ENCODE data around the gene TRPC3.

Gene TRPC3

GRCh38 chr4:121873604-121874003 is 78.3 kb downstream of the TRPC3 start:
- DNase-seq (ENCODE audit: low spot score), result no peak

DNA sequence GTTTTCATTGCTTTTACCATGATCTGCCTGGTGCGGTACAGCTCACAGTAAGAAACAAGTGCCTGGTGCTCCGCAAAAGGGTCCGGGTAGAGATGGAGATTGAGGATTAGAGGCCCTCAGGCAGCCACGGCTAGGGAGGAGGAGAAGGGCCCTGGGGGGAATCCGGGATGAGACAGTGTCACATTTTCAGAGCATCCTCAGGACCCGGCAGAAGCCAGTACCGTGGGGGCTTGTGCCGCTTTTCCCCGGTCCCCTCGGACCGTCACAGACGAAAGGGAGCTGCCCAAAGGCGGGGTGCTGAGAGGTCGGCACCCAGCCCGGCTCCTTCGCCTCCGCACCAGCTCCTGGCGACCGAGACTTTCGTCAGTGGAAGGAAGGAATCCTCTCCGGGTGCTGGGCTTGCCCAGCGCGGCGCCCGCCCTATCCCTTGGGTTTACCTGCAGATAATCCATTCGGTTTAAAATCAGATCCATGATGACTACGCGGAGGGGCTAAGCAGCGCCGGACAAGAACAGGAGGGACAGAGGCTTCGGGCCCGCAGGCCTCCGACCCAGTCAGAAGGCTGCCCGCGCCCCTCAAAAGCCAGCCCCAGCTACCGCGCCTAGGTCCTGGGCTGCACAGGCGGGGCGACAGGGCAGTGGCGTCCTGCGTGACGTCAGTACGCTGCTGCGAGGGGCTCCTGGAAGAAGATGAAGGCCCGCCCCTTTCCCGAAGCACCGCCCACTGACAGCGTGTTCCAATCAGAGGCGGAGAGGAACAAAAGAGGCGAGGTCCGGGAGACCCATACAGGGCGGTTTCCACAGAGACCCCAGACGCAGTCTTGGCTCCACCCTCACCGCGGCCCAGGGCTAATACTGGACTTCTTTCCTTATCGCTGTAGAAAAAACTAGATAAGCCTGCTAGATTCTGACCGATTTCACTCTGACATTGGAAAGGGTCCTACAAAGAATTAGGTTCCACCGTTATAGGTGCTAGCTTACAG is 81.7 kb downstream of the TRPC3 start, which contains the start of gene BBS7:
Gene BBS7, minus strand, starts transcription at position 634 of the 982 bp plus-strand sequence. Its CDS starts 161 bp downstream, at position 473.
- peak; percentile 93 for DNase-seq (ENCODE audit: low spot score)

DNA sequence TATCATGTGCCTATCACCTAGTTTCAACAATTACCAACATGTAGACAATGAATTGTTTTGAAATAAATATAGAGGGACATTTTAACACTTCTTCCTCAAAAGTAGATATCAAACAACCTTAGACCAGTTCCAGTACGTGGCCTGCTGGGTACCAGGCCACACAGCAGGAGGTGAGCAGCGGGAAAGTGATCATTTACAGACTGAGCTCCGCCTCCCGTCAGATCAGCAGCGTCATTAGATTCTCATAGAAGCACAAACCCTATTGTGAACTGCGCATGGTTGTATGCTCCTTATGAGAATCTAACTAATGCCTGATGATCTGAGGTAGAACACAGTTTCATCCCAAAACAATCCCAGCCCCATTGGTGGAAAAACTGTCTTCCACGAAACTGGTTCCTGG is 88.1 kb downstream of the TRPC3 start:
- DNase-seq (ENCODE audit: low spot score), result no peak

DNA sequence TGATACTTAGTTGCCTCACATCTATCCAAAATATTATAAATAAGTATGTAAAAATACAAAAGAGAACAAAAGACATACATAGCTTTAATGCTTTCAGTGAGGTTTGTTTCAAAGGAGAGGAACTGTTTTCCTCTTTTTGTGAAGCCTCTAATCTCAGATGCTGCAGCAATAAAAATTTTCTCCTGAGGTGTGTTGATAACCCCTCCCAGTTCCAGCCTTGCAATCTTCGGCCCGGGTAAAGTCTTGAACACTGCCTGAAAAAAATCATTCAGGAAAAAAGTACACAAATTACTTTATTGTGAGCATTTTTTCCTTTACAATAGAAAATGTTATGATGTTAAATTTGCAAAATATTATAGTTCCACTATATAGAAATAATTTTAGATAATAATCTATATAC is 90.4 kb downstream of the TRPC3 start:
- DNase-seq (ENCODE audit: low spot score), result no peak

- no peak for DNase-seq (ENCODE audit: low spot score)
These were observed 91.7 kb downstream of the TRPC3 start for GRCh38 chr4:121860121-121860520.

DNA sequence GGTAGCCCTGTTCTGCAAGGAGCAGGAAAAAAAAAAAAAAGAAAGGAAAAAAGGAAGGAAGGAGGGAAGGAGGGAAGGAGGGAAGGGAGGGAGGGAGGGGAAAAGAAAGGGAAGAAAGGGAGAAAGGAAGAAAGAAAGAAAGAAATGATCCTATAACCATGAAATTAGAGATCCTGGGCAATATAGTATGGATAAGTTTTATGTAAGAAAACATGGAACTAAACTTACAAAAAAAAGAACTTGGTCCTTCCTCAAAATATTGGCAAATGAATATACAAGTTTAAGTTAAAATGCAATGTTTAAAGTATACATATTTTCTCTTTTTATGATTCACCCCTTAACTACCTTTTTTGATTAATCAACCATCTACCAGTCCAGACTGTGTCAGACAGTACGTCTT is 100.5 kb downstream of the TRPC3 start:
- no peak for DNase-seq (ENCODE audit: low spot score)

DNA sequence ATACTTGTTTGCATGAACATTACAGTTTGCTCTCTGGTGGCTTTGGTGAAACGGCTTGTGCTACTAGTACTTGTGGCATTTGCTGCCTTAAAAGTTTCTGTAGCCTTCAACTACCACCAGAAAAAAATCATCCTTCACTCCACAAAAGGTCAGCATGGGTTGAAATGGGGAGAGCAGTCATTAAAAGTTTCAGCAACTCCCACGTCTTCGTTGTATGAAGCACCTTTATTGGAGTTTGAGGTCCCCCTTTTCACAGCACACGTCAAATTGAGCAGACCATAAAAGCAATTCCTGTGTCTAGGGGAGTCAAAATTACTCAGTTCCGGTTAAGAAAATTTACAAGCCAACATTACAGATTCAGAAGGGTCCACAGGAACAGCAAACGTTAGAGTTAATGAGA is 105.2 kb downstream of the TRPC3 start:
- DNase-seq (ENCODE audit: low spot score), result no peak

DNA sequence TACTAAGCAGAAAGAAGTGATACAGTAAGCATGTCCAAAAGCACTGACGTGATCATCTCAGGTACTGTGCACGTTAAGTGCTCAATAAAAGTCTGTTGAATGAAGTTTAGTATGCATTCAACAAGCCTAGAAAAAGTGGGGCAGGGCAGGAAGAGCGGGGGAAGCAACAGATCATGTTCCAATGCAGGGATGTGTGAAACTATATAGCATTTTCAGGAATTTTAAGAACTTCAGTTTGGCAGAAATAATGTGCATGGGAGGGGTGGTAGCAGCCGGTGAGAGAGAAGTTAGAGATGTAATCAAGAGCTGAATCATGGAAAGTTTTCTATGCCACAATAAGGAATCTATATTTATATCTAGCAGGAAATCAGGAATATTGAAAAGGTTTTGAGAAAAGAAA is 109.0 kb downstream of the TRPC3 start:
- no peak for DNase-seq (ENCODE audit: low spot score)

- no peak for DNase-seq (ENCODE audit: low spot score)
These were observed 113.7 kb downstream of the TRPC3 start for GRCh38 chr4:121838136-121838535.

DNA sequence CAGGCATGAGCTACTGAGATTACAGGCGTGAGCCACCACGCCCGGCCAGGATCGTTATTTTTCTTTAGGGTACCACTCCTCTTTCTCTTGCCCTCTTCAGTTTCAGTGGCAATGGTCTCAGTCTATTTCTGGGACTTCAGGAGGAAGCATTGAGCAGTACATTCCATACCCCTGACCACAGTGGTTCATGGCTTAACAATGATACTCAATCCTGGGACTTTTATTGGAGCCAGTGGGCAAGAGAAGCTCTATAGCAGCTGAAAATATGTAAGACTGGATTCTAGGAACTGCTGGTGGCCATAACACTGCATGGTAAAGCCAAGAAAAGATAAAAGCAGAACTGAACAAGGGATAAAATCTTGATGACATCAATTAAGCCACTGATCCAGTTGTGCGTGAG is 122.3 kb downstream of the TRPC3 start:
- no peak for DNase-seq (ENCODE audit: low spot score)
